GM19099 (cell line): ENCODE data around the gene TEX35.

Experiments
- POLR2A ChIP-seq: IDR thresholded peaks from 3 replicates; pipeline ENCODE4 v1.6.1; 2011; ENCODE audit warnings: low read depth; ENCODE audit not compliant: insufficient read length; ENCODE audit errors: extremely low read depth

TEX35 gene

DNA sequence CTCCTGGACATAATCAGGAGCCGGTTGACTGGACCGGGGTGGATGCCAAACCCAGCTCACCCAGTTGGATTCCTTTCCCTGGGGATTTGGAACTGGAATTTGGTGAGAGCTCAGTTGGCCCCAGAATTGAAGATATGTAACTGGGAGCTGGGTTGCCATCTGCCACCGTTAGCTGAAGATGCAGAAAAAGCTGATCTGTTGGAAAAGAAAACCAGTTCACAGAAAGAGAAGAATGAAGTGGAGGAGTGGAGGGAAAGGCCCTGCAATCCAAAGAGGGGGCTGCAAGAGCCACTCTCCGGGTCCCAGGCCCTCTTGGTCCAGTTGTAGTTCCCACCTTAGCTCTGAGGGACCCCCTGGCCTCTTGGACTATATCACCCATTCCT is 16.0 kb downstream of the TEX35 start:
- no peak for TF ChIP-seq POLR2A

DNA sequence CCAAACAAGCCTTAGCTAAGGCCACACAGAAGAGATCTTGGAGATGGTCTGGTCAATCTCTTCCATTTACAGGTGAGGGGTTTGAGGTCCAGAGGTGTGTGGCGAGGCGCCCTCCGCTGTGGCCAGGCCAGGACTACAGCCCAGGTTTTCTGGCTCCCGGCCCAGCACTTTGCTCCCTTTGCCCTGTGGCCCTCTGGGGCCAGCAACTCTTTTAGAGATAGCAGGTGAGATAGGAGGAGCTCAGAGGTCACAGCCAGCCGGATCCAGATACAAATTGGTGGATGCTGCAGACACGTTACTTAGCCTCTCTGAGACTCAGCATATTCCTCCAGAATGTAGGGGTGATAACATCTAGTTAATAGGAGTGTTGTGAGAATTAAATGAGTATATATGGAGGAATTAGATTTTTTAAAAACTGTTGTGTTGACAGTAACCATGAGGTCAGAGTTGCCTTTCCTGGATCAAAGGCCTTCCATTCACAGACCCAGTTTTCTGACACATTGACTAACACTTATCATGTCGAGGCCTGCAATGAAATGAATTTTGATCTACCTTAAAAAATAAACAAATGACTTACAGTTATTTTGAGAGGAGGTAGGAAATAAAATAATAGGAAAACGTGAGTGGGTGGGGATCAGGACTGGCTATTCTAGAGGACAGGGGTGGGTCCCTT is 16.6 kb downstream of the TEX35 start:
- TF ChIP-seq POLR2A: no peak

DNA sequence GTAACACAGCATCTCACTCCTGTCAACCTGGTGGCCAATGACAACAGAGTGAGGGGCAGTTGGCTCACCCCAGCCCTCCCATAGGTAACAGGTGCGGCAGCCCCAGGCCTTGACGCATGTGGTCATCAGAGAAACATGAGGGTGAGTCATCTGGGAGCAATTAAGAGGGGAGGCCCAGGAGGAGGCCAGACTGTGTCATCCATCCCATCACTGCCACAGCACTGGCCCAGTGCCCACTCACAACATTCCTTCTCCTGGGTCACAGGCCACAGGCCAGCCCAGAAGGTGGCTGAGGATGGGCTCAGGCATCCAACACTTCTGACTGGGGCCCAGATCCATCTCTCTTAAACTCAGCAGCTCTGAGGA is 17.1 kb downstream of the TEX35 start:
- TF ChIP-seq POLR2A: no peak

DNA sequence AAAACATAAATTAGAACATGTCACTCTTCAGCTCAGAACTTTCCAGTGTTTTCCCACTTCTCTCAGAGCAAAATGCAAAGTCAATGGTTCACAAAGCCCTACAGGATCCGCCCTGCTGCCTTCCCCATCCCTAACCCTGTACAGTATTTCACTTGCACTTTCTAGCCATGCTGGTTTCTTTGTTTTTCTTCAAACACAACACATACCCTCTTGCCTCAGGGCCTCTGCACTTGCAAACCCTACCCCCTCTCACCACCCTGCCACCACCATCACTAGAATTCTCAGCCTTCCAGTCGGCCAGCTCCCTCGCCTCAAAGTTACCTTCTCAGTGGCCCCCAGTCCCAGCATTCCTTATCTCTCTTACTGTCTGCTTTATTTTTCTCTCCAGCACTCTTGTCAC is 17.6 kb downstream of the TEX35 start:
- TF ChIP-seq POLR2A: no peak

GRCh38 chr1:178531887-178532286 is 19.0 kb downstream of the TEX35 start:
- TF ChIP-seq POLR2A: no peak

- no peak for TF ChIP-seq POLR2A
These were observed 19.5 kb downstream of the TEX35 start for GRCh38 chr1:178532392-178532791.

- no peak for TF ChIP-seq POLR2A
These were observed 20.4 kb downstream of the TEX35 start for GRCh38 chr1:178533121-178533946.

GRCh38 chr1:178534137-178534868 is 21.4 kb downstream of the TEX35 start:
- TF ChIP-seq POLR2A: no peak

DNA sequence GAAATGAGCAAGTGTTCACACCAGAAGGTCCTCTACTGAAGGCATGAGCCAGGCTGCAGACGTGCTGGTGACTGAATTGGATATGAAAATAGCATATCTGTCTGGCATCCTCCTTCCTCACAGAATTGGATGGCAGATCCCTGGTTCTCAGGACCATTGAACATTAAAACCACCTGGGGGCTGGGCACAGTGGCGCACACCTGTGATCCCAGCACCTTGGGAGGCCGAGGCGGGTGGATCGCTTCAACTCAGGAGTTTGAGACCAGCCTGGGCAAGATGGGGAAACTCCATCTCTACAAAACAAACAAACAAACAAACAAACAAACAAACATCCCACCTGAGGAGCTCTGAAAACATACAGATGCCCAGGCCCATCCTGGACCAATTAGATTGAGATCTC is 23.4 kb downstream of the TEX35 start:
- no peak for TF ChIP-seq POLR2A

DNA sequence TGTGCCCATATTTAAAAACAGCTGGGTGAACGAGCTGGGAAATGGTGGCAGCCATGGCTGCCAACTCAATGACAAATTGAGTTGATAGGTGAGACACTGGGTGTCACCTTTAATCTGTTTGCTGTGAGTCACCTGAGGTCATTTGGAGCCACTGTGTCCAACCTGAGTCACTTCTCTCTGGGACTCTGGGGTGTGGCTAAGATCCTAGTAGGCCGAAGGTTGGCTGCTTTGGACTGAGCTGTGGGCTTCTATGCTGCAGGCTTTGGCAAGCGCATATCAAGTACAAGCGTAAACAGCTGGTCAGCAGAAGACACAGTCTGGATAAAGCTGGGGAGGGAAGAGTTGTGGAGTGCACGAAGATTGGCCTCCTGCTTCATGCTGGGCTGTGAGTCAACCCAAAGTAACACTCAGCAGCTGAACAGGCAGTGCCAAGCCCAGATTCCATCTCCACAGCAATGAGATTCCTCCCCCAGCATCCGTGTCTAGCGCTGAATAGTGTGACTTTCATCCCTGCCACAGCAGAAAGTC is 24.0 kb downstream of the TEX35 start:
- no peak for TF ChIP-seq POLR2A

DNA sequence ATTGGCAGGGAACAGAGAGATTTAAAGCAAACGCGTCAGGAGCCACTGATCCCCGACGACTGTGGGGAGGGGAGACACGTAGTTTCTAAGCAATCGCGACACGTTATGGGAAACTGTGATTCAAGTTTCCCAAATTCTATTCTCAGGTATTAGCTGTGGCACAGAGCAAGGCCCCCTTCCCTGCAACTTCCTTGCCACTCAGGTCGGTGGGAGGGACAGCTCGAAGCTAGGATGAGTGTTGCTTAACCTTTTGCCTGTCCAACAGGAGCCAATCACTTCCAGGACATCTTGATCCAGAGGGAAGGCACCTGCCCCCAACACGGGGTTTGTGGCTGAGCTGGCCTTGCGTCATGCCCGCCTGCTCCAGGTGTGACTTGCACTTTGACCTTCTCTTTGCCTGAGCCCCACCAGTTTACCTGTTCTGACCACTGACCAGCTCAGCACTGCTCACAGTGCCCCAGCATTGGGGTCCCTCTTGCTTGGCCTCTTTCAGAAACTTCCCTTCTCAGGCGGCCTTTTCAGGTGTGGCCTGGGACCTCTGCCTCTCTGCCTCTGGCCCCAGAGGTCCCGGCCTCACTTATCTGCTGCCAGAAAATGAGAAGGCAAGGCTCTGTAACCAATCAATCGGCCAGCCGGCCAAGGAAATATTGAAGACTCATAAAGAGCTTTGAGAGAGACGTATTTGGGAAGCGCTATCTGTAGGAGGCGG is 24.6 kb downstream of the TEX35 start:
- TF ChIP-seq POLR2A: no peak

GRCh38 chr1:178538192-178538916 is 25.4 kb downstream of the TEX35 start:
- no peak for TF ChIP-seq POLR2A

DNA sequence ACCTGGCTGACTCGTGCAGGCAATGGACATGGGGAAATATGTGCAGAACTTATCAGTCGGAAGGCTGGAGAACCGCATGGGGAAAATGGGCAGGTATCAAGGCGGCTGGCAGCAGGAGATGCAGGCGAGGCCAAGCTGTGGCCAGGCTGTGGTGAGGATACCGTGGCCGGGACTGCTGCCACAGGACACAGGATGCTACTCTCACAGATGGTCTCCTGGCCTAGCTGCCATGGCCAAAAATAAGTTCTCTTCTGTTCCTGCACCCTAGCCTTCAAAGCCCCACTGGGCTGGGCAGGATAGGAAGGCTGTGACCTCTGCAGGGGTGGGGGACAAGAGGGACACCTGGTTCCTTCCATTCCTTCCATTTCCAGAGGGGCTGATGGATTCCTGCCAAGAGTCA is 26.4 kb downstream of the TEX35 start:
- TF ChIP-seq POLR2A: no peak

- no peak for TF ChIP-seq POLR2A
These were observed 27.3 kb downstream of the TEX35 start for GRCh38 chr1:178540204-178540603.

DNA sequence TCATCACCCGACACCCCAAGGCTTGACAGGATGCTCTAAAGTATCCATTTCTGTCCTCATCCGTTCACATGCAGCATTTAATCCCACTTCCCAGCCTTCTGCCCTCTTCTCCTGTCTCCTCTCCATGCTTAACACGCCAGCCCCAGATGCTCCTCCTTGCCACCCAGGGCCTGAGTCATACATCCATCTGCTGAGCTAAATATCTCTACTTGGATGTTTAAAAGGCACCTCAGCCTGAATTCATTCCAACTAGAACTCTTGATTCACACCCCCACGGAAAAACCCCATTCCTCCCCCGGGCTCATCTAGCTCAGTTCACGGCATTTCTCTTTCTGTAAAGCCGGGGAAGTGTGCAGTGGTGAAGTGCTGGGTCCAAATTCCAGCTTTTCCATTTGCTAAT is 27.7 kb downstream of the TEX35 start:
- TF ChIP-seq POLR2A: no peak

GRCh38 chr1:178541379-178541778 is 28.5 kb downstream of the TEX35 start:
- TF ChIP-seq POLR2A: no peak
